Tibial artery (tissue), 4 donors: ENCODE data around the gene FKBP5.
A peak's percentile ranks its signal among the peaks of the same experiment; 100 is the strongest.

ENCODE experiments used
- DNase-seq, 2 donors: peaks; one replicate each; pipeline ENCODE4 v3.0.0-alpha.2; 2019
- H3K27ac ChIP-seq, 2 donors: fragments of 200-600 bp; sonication (generic) in 1 of 2; 1 replicate in 1 of 2; 2 replicates in 1 of 2; pipeline ENCODE4 v1.5.1; 2018 to 2019; ENCODE audit warnings: mild to moderate bottlenecking in 1 of 2
- H3K27me3 ChIP-seq, 2 donors: fragments of 200-600 bp; sonication (generic) in 1 of 2; one replicate each; pipeline versions ENCODE4 v1.5.1 to v1.6.0; 2016 to 2019
- H3K36me3 ChIP-seq, 3 donors: fragments of 200-600 bp; sonication (generic) in 2 of 3; one replicate each; pipeline ENCODE4 v1.5.1; 2016 to 2019; ENCODE audit warnings: mild to moderate bottlenecking in 2 of 3
- H3K4me1 ChIP-seq, 4 donors: fragments of 200-600 bp; sonication (generic) in 2 of 4; 1 replicate in 3 of 4; 2 replicates in 1 of 4; pipeline ENCODE4 v1.5.1; 2016 to 2019
- H3K4me3 ChIP-seq, 2 donors: fragments of 200-600 bp; sonication (generic) in 1 of 2; 1 replicate in 1 of 2; 2 replicates in 1 of 2; pipeline ENCODE4 v1.5.1; 2018 to 2019; ENCODE audit warnings: mild to moderate bottlenecking in 2 of 2
- H3K9me3 ChIP-seq, 3 donors: fragments of 200-600 bp; sonication (generic) in 1 of 3; one replicate each; pipeline ENCODE4 v1.5.1; 2016 to 2019
- intact Hi-C: fragments of 100-400 bp; cut with DNase I; formaldehyde crosslinking; loops from one replicate; pipeline ENCODE4 v1.15.0; 2023; ENCODE audit warnings: low total_unique reads
- TF ChIP-seq, protein P1 (sequence below), 2 experiments: fragments of 200-600 bp in 1 of 2; fragments of 450-650 bp in 1 of 2; IDR thresholded peaks; one replicate each; pipeline ENCODE4 v1.5.1; 2017 to 2019; ENCODE audit warnings: antibody characterized with exemption in 2 of 2, mild to moderate bottlenecking in 1 of 2, moderate library complexity in 1 of 2

FKBP5 gene

DNA sequence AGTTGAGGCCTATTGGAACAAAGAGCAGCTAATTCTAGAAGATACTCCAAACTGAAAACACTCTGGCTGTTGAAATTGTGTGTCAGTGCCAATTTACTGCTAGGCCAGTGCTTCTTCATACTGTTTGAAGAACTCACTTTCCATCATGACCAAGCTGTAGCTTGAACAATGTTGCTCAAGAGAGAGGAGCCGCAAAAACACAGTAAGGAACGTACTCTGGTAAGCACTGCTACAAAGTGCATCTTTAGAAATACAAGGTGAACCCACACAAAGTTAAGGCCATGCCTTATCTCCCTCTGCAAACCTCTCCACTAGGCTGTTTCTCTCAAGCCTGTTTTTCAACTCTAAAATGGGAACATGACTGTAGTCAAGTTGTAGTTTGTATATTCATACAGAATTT is 101.5 kb downstream of the FKBP5 start:
- no peak for DNase-seq
- TF ChIP-seq, protein P1, sequence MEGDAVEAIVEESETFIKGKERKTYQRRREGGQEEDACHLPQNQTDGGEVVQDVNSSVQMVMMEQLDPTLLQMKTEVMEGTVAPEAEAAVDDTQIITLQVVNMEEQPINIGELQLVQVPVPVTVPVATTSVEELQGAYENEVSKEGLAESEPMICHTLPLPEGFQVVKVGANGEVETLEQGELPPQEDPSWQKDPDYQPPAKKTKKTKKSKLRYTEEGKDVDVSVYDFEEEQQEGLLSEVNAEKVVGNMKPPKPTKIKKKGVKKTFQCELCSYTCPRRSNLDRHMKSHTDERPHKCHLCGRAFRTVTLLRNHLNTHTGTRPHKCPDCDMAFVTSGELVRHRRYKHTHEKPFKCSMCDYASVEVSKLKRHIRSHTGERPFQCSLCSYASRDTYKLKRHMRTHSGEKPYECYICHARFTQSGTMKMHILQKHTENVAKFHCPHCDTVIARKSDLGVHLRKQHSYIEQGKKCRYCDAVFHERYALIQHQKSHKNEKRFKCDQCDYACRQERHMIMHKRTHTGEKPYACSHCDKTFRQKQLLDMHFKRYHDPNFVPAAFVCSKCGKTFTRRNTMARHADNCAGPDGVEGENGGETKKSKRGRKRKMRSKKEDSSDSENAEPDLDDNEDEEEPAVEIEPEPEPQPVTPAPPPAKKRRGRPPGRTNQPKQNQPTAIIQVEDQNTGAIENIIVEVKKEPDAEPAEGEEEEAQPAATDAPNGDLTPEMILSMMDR (IDR thresholded peaks at IDR 0.05): no peak
- no peaks in the 10 kb centered on the region for H3K9me3 ChIP-seq
- H3K36me3 ChIP-seq: peaks cover 68 to 83% (median 77%) of the 10 kb centered on the region in 3 donors
- H3K27ac ChIP-seq: peak overlapping the region; percentile 46 to 90
- intact Hi-C loops: loop anchor here (10.0 kb wide), 1 partner anchor 98 kb away; the partner anchor contains the start of gene FKBP5
- no peak overlapping the region for H3K4me3 ChIP-seq
- no peaks in the 10 kb centered on the region for H3K27me3 ChIP-seq
- peaks cover 7 to 88% (median 71%) of the 10 kb centered on the region in 4 donors for H3K4me1 ChIP-seq

- Histone ChIP-seq H3K36me3 (peaks cover 74 to 84% (median 77%) of the 10 kb centered on the region in 3 donors), H3K27me3 (no peaks in the 10 kb centered on the region), H3K9me3 (no peaks in the 10 kb centered on the region), H3K4me3 (no peak overlapping the region), H3K27ac (peak overlapping the region; percentile 46 to 90), H3K4me1 (peaks cover 7 to 82% (median 64%) of the 10 kb centered on the region in 4 donors)
- no peak for DNase-seq
- intact Hi-C loops: loop anchor here (10.0 kb wide), 1 partner anchor 98 kb away; the partner anchor contains the start of gene FKBP5
- TF ChIP-seq, protein P1 (IDR thresholded peaks at IDR 0.05): no peak
Observed at GRCh38 chr6:35586542-35586941, 102.2 kb downstream of the FKBP5 start.

GRCh38 chr6:35585658-35586057 is 103.1 kb downstream of the FKBP5 start:
- peaks cover 7 to 74% (median 58%) of the 10 kb centered on the region in 4 donors for H3K4me1 ChIP-seq
- peak overlapping the region; percentile 46 to 90 for H3K27ac ChIP-seq
- TF ChIP-seq, protein P1 (IDR thresholded peaks at IDR 0.05): no peak
- H3K9me3 ChIP-seq: no peaks in the 10 kb centered on the region
- no peaks in the 10 kb centered on the region for H3K27me3 ChIP-seq
- DNase-seq: no peak
- peaks cover 81 to 85% (median 81%) of the 10 kb centered on the region in 3 donors for H3K36me3 ChIP-seq
- no peak overlapping the region for H3K4me3 ChIP-seq
- intact Hi-C loops: loop anchor here (10.0 kb wide), 1 partner anchor 99 kb away; the partner anchor contains the start of gene FKBP5

DNA sequence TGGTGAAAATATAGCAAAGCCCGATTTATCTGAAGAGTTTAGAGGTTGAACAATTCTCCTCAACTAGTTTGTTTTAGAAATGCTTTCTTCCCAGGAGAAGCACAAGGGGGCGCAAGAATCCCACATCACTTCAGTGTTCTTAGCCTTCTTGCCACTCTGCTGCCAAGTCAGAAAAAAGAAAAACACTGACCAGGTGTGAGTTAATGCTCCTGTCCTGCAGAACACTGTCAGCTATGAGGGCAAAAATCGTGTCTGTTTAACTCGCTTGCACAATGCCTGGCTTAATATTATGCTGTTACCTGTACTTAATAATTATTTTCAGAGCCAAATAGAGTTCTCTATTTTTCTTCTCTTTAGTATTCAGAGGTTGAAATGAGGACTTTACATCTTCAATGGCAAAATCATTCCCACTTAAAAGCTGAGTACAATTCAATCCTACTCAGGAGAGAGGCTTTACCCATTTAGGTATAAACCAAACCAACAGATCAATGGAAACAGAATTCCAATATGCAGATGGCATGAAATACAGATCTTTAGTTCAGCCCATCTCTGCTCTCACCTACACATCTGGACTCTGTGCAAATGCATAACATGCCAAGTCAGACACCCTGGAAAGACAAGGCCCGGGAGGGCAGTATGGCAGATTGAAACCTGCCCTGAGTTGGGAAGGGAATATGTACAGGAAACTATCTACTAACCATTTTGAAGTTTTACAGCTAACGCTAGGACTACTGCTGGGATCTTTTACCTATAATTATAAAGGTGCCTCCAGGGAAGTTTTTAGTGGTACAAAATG is 104.6 kb downstream of the FKBP5 start:
- DNase-seq: no peak
- intact Hi-C loops: loop anchor here (1.0 to 10.0 kb wide), 3 partner anchors 62 to 153 kb away; partner anchors contain the start of genes ARMC12 and FKBP5
- peaks cover 0 to 58% (median 43%) of the 10 kb centered on the region in 4 donors for H3K4me1 ChIP-seq
- no peaks in the 10 kb centered on the region for H3K9me3 ChIP-seq
- TF ChIP-seq, protein P1 (IDR thresholded peaks at IDR 0.05): peak; percentile 70 to 85
- no peaks in the 10 kb centered on the region for H3K27me3 ChIP-seq
- no peak overlapping the region for H3K4me3 ChIP-seq
- H3K36me3 ChIP-seq: peaks cover 75 to 84% (median 78%) of the 10 kb centered on the region in 3 donors
- peak overlapping the region; percentile 46 to 90 for H3K27ac ChIP-seq

DNA sequence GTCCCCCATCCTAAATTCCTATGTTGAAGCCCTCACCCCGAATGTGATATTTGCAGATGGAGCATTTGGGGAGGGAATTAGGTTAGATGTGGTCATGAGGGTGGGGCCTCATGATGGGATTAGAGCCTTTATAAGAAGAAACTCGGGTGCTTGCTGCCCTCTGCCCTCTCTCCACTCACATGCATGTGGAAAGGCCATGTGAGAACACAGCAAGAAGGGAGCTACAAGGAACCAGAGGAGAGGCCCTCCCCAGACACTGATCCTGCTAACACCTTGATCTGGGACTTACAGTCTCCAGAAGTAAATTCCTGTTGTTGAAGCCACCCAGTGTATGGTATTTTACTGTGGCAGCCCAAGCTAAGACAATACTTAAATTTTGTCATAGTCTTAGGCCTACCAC is 106.4 kb downstream of the FKBP5 start:
- Histone ChIP-seq H3K4me3 (no peak overlapping the region), H3K36me3 (peaks cover 81 to 84% (median 82%) of the 10 kb centered on the region in 3 donors), H3K27me3 (no peaks in the 10 kb centered on the region), H3K9me3 (no peaks in the 10 kb centered on the region), H3K27ac (peak overlapping the region; percentile 25 to 43), H3K4me1 (peaks cover 0 to 40% (median 28%) of the 10 kb centered on the region in 4 donors)
- intact Hi-C loops: loop anchor here (5.0 to 10.0 kb wide), 2 partner anchors 60 to 102 kb away; partner anchors contain the start of gene FKBP5
- TF ChIP-seq, protein P1 (IDR thresholded peaks at IDR 0.05): no peak
- no peak for DNase-seq
